Bronchial epithelial cell (primary cell): Measurements from ENCODE around the gene NTSR1. TPM values are rescaled to one million over a fixed set of nuclear protein-coding genes. Genes with fewer than 3 reads are reported as not detected.

Experiments
- DNase-seq: peaks from one replicate; pipeline ENCODE4 v3.0.0-alpha.2; 2010; ENCODE audit warnings: low read depth
- FAIRE-seq: peaks from 2 replicates; lab custom pipeline; 2011; peaks lifted over from hg19 to GRCh38; lab: Jason Lieb, UNC
- H3K27me3 ChIP-seq: 2 replicates; pipeline ENCODE4 v1.5.1; 2011; ENCODE audit warnings: low read length; ENCODE audit not compliant: control insufficient read depth, insufficient read depth
- H3K36me3 ChIP-seq: 2 replicates; pipeline ENCODE4 v1.5.1; 2011; ENCODE audit warnings: low read length; ENCODE audit not compliant: control insufficient read depth, insufficient read depth
- H3K4me3 ChIP-seq: 2 replicates; pipeline ENCODE4 v1.5.1; 2011; ENCODE audit warnings: mild to moderate bottlenecking, low read depth, low read length, control low read depth
- CTCF ChIP-seq: IDR thresholded peaks from 2 replicates; pipeline ENCODE4 v1.5.1; 2011; ENCODE audit warnings: mild to moderate bottlenecking, moderate library complexity, low read length, control low read depth, inconsistent platforms; ENCODE audit not compliant: insufficient read depth, severe bottlenecking
- total RNA-seq: library from RNA; depleted of rRNA; stranded (reverse); fragments of >200 nt; gene quantifications from 2 replicates; pipeline ENCODE4 v1.2.1, GENCODE V29; 2014

Gene NTSR1
- total RNA-seq, 1 donor from 2014 or later: not detected

DNA sequence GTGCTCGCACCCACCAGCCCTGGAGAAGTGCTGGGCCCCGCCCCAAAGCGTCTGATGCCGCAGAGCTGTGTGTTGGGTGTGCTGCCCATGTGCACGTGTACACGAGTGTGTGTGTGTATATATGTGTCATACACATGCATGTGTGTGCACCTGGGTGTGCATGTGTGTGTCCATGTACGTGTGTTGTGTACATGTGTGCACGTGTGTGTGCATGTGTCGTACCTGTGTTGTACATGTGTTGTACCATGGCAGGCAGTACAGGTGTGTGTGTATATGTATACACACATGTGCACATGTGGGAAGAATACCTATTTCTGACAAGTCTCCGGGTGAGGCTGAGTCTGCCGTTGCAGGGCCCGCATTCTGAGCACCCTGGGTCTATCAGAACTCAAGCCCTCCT is 81.4 kb downstream of the NTSR1 start:
- FAIRE-seq (no peak), DNase-seq (no peak)
- H3K36me3 ChIP-seq: no peaks in the 10 kb centered on the region
- no peak overlapping the region for H3K4me3 ChIP-seq
- peaks cover 10% of the 10 kb centered on the region for H3K27me3 ChIP-seq
- no peak for TF ChIP-seq CTCF

DNA sequence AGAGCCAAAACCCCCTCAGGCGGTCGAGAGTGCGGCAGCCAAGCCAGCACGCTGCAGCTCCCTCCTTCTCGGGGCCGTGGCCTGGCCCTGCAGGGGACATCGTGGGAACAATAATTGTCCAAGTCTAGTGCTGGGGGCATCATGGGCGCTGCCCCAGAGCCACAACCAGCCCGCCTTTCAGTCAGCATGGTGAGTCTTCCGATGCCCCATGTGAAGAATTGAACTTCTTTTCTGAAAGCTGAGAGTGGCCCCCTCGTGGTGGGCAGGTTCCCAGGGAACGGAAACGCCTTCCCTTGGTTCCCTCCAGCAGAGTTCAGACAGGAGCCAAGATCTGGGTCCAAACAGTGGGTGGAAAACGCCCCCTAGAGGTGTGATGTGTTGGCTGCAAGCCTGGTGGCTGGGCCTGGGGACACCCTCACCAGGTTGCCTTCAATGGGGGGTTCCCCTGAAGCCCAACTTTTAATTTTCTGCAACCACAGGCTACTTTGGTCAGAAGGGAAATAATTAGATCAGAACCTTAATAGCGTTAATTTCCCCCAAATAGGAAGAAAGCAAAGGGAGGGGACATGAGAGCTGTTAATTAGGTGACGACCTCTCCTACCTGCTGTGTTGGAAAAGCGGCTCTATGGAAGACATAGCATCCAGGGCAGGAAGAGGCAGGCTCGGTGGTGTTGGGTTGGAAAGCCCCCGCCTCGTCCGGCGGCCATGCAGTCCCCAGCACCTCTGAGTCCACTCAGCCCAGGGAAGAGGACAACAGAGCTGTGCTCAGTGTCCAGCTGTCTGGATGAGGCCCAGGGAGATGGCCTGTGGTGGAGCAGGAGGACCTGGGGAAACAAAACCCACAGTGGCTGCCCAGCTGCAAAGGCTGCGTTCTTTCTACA is 82.9 kb downstream of the NTSR1 start:
- no peaks in the 10 kb centered on the region for H3K36me3 ChIP-seq
- peak; percentile 95 for TF ChIP-seq CTCF
- DNase-seq (peak; percentile 74), FAIRE-seq (no peak)
- H3K27me3 ChIP-seq: peaks cover 9% of the 10 kb centered on the region
- no peak overlapping the region for H3K4me3 ChIP-seq

DNA sequence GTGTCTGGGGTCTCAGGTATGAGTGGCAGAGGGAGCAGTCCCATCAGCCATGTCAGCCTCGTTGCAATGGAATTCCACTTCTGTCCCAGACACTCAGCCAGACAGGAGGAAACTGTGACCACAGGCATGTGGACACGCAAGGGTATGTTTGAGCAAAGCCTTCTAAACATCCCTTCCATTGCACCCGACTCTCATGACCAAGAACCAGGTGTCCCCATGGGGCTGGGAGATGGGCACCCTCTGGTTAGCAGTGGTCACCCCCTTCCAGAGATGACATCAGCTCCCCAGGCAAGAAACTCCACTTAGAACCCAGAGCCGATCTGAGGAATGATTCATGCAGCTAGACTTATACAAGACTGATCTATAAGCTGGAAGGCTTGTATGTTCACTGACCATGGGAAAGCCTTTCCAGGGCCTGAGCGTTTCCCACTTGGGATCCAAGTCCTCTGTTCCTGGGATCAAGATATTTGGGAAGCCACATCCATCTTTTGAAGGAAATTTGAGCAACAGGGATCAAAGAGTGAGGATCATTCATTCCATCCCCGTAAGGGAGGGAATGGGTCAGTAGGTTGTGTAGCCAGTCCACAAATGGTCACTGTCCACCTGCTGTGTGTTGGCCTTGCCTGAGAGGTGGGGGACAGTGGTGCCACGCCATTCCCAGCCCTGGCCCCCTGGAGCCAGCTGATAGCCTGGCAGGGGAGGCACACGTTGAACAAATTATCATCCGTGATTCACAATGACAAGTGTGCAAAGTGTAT is 83.7 kb downstream of the NTSR1 start:
- no peak for FAIRE-seq
- Histone ChIP-seq H3K4me3 (no peak overlapping the region), H3K36me3 (no peaks in the 10 kb centered on the region), H3K27me3 (peaks cover 9% of the 10 kb centered on the region)
- DNase-seq: peak; percentile 50
- no peak for TF ChIP-seq CTCF

DNA sequence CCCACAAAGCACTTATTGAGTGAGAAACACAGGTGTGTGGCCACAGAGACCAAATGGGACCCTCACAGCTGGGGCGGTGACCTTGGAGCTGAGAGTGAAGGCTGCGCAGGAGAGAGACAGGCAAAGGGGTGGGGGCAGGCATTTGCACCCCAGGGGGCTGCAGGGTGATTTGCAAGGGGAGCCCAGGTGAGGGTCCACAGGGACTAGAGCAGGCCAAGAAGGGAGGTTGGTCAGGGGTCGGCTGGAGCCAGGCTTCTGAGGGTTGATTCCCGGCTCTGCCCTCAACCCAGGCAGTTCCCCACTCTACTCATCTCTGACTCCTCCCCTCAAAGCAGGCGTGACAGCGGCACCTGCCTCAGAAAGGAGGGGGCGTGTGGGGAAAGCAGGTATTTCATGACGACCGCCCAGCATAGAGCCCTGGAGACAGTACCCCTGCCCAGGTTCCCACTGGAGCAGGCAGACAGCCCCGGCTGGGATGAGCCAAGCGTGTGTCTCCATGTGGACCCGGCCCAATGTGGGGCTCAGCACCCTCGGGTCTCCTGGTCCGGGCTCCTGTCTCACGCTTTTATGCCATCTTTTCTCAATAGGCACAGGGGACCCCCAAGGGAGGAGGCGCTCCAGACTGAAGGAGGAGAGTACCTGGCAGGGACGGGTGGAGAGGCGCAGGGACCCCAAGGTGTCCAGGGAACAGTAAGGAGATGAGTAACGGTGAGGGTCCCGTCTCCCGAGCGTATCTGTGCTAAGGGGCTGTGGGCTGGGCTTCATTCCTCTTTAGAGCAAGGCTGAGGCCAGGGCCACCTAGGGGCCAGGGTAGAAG is 84.5 kb downstream of the NTSR1 start:
- DNase-seq (no peak), FAIRE-seq (no peak)
- no peak for TF ChIP-seq CTCF
- no peaks in the 10 kb centered on the region for H3K36me3 ChIP-seq
- peaks cover 6% of the 10 kb centered on the region for H3K27me3 ChIP-seq
- no peak overlapping the region for H3K4me3 ChIP-seq

- peaks cover 2% of the 10 kb centered on the region for H3K36me3 ChIP-seq
- DNase-seq (no peak), FAIRE-seq (no peak)
- no peak for TF ChIP-seq CTCF
- peaks cover 6% of the 10 kb centered on the region for H3K27me3 ChIP-seq
- peak overlapping the region; percentile 34 for H3K4me3 ChIP-seq
Observed at GRCh38 chr20:62793757-62794006, 85.0 kb downstream of the NTSR1 start.
